GM12878 (cell line): Measurements from ENCODE around the gene MAPK8. TPM values are rescaled to one million over a fixed set of nuclear protein-coding genes. Genes with fewer than 3 reads are reported as not detected.

Experiments
- CREM ChIP-seq: IDR thresholded peaks from 2 replicates; pipeline ENCODE4 v1.6.1; 2014; ENCODE audit warnings: antibody characterized with exemption, low read depth
- MEF2A ChIP-seq: IDR thresholded peaks from 2 replicates; pipeline ENCODE4 v1.6.1; 2011; ENCODE audit warnings: low read depth, mild to moderate bottlenecking, low read length, moderate library complexity; ENCODE audit not compliant: insufficient read depth
- NFIC ChIP-seq: IDR thresholded peaks from 2 replicates; pipeline ENCODE4 v1.6.1; 2012; ENCODE audit warnings: low read depth, mild to moderate bottlenecking, inconsistent platforms, low read length, moderate library complexity
- NR2F1 ChIP-seq: fragments of 450-650 bp; conservative IDR thresholded peaks from 2 replicates; pipeline ENCODE4 v1.6.1; 2017; ENCODE audit warnings: mild to moderate bottlenecking
- RAD21 ChIP-seq: IDR thresholded peaks from 2 replicates; pipeline ENCODE4 v1.6.1; 2011; ENCODE audit warnings: mild to moderate bottlenecking, low read depth, low read length, moderate library complexity; ENCODE audit not compliant: insufficient read depth
- REST ChIP-seq: IDR thresholded peaks from 2 replicates; pipeline ENCODE4 v1.6.1; 2012; ENCODE audit warnings: mild to moderate bottlenecking, low read depth, low read length
- SKIL ChIP-seq: fragments of 450-650 bp; IDR thresholded peaks from 2 replicates; pipeline ENCODE4 v1.6.1; 2017; ENCODE audit warnings: mild to moderate bottlenecking, low read depth, inconsistent platforms; ENCODE audit not compliant: poor library complexity, severe bottlenecking
- polyA plus RNA-seq, 11 experiments: library from polyadenylated mRNA; depleted of rRNA in 4 of 11; unstranded in 6 of 11; stranded (reverse) in 5 of 11; fragments of >200 nt; fragmentation: Nextera tagmentation in 4 of 11; fragmentation: Illumina TruSeq in 1 of 11; extraction: Ambion mirVana in 4 of 11; extraction: Trizol in 1 of 11; gene quantifications; 1 replicate in 1 of 11; 2 replicates in 10 of 11; pipeline versions ENCODE4 v1.2.1 to v1.2.3, GENCODE V29; 2011 to 2016; ENCODE audit warnings: inconsistent platforms in 2 of 11, missing spikeins in 2 of 11, low read depth in 1 of 11
- total RNA-seq, 4 experiments: library from RNA; depleted of rRNA in 3 of 4; stranded (reverse); fragments of >200 nt in 3 of 4; fragmentation: Illumina TruSeq in 1 of 4; extraction: Trizol in 1 of 4; gene quantifications; 2 replicates each; pipeline versions ENCODE4 v1.2.1 to v1.2.3, GENCODE V29; 2013 to 2021
- TF ChIP-seq, protein P1 (sequence below): fragments of 450-650 bp; IDR thresholded peaks from 2 replicates; pipeline ENCODE4 v1.6.1; 2016; ENCODE audit warnings: mild to moderate bottlenecking, moderate library complexity, borderline replicate concordance

Gene MAPK8
- total and polyA plus RNA-seq, 10 of the 15 experiments (the other 5 are each of a cell fraction or from before 2014, with no cell fraction given), result 3.9 to 102 (median 40.0) TPM

DNA sequence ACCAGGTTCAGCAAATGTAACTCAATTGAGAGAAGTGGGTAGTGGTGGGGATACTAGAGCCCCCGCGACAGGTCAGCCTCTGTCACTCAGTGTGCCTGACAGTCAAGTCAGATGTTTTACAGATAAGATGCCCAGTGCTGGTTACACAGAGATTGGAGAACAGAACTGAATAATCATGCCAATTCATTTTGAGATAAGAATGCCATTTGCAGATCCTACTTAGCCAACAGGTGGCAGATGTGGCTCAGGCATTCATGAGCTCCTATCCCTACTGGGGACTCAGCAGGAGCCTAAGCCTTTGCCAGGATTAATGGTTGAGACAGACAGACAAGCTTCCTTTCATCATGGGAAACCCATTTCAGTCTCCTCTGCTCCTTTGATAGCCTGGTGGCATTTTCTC is 137.8 kb downstream of the MAPK8 start (continued):
- TF ChIP-seq, protein P1, sequence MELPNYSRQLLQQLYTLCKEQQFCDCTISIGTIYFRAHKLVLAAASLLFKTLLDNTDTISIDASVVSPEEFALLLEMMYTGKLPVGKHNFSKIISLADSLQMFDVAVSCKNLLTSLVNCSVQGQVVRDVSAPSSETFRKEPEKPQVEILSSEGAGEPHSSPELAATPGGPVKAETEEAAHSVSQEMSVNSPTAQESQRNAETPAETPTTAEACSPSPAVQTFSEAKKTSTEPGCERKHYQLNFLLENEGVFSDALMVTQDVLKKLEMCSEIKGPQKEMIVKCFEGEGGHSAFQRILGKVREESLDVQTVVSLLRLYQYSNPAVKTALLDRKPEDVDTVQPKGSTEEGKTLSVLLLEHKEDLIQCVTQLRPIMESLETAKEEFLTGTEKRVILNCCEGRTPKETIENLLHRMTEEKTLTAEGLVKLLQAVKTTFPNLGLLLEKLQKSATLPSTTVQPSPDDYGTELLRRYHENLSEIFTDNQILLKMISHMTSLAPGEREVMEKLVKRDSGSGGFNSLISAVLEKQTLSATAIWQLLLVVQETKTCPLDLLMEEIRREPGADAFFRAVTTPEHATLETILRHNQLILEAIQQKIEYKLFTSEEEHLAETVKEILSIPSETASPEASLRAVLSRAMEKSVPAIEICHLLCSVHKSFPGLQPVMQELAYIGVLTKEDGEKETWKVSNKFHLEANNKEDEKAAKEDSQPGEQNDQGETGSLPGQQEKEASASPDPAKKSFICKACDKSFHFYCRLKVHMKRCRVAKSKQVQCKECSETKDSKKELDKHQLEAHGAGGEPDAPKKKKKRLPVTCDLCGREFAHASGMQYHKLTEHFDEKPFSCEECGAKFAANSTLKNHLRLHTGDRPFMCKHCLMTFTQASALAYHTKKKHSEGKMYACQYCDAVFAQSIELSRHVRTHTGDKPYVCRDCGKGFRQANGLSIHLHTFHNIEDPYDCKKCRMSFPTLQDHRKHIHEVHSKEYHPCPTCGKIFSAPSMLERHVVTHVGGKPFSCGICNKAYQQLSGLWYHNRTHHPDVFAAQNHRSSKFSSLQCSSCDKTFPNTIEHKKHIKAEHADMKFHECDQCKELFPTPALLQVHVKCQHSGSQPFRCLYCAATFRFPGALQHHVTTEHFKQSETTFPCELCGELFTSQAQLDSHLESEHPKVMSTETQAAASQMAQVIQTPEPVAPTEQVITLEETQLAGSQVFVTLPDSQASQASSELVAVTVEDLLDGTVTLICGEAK, result no peak
- TF ChIP-seq MEF2A (no peak), NR2F1 (no peak), REST (no peak), RAD21 (0 out of 2 replicates have a peak, but pooled peaks have one; percentile 23), NFIC (no peak), CREM (no peak), SKIL (no peak)
